ENCODE results near the gene EIF2S1. TPM values are rescaled to one million over a fixed set of nuclear protein-coding genes. Genes with fewer than 3 reads are reported as not detected.

The EIF2S1 gene
- total RNA-seq, 2 donors from 2014 or later: 53.1 to 63.6 TPM

- DNase-seq (ENCODE audit: low spot score): no peak
- intact Hi-C loops (cut with DNase I): no loop called here
- Histone ChIP-seq H3K36me3 (no peaks in the 10 kb centered on the region), H3K4me1 (replicated peaks) (no peaks in the 10 kb centered on the region), H3K27me3 (replicated peaks; ENCODE audit: insufficient read depth) (no peaks in the 10 kb centered on the region), H3K4me3 (no peak overlapping the region), H3K9me3 (no peaks in the 10 kb centered on the region), H3K27ac (no peak overlapping the region)
- TF ChIP-seq POLR2AphosphoS5 (IDR thresholded peaks at IDR 0.05) (no peak), POLR2A (IDR thresholded peaks at IDR 0.05) (no peak), CTCF (IDR thresholded peaks at IDR 0.05) (no peak)
- WGBS: 77% methylated on average over 12 of the region's 12 CpGs
These were observed 60.1 kb downstream of the EIF2S1 start for GRCh38 chr14:67420102-67420739.

- Histone ChIP-seq H3K27me3 (replicated peaks; ENCODE audit: insufficient read depth) (no peaks in the 10 kb centered on the region), H3K4me1 (replicated peaks) (no peaks in the 10 kb centered on the region), H3K4me3 (no peak overlapping the region), H3K9me3 (no peaks in the 10 kb centered on the region), H3K27ac (no peak overlapping the region), H3K36me3 (no peaks in the 10 kb centered on the region)
- 94% methylated on average over 11 of the region's 11 CpGs for WGBS
- intact Hi-C loops (cut with DNase I): no loop called here
- DNase-seq (ENCODE audit: low spot score): no peak
- TF ChIP-seq POLR2A (IDR thresholded peaks at IDR 0.05) (no peak), POLR2AphosphoS5 (IDR thresholded peaks at IDR 0.05) (no peak)
These were observed 61.5 kb downstream of the EIF2S1 start for GRCh38 chr14:67421356-67422224.

- Histone ChIP-seq H3K4me1 (replicated peaks) (no peaks in the 10 kb centered on the region), H3K27me3 (replicated peaks; ENCODE audit: insufficient read depth) (no peaks in the 10 kb centered on the region), H3K27ac (no peak overlapping the region), H3K36me3 (no peaks in the 10 kb centered on the region), H3K9me3 (no peaks in the 10 kb centered on the region), H3K4me3 (no peak overlapping the region)
- no peak for DNase-seq (ENCODE audit: low spot score)
- intact Hi-C loops (cut with DNase I): no loop called here
- no peak for TF ChIP-seq CTCF (IDR thresholded peaks at IDR 0.05)
- 80% methylated on average over 2 of the region's 2 CpGs for WGBS
These were observed 63.3 kb downstream of the EIF2S1 start for GRCh38 chr14:67423424-67423823.

- DNase-seq (ENCODE audit: low spot score): no peak
- intact Hi-C loops (cut with DNase I): no loop called here
- H3K9me3 ChIP-seq: no peaks in the 10 kb centered on the region
- no peak overlapping the region for H3K27ac ChIP-seq
- 51% methylated on average over 3 of the region's 3 CpGs for WGBS
- H3K27me3 ChIP-seq (replicated peaks; ENCODE audit: insufficient read depth): no peaks in the 10 kb centered on the region
- H3K4me1 ChIP-seq (replicated peaks): no peaks in the 10 kb centered on the region
- no peaks in the 10 kb centered on the region for H3K36me3 ChIP-seq
- no peak overlapping the region for H3K4me3 ChIP-seq
- TF ChIP-seq POLR2A (IDR thresholded peaks at IDR 0.05): no peak
- no peak for TF ChIP-seq CTCF (IDR thresholded peaks at IDR 0.05)
- TF ChIP-seq POLR2AphosphoS5 (IDR thresholded peaks at IDR 0.05): no peak
These were observed 64.4 kb downstream of the EIF2S1 start for GRCh38 chr14:67424539-67424938.

GRCh38 chr14:67425608-67426007, 65.5 kb downstream of the EIF2S1 start:
- DNase-seq (ENCODE audit: low spot score): no peak
- 86% methylated on average over 4 of the region's 4 CpGs for WGBS
- TF ChIP-seq POLR2AphosphoS5 (IDR thresholded peaks at IDR 0.05) (no peak), CTCF (IDR thresholded peaks at IDR 0.05) (no peak), POLR2A (IDR thresholded peaks at IDR 0.05) (no peak)
- Histone ChIP-seq H3K27ac (no peak overlapping the region), H3K36me3 (no peaks in the 10 kb centered on the region), H3K27me3 (replicated peaks; ENCODE audit: insufficient read depth) (no peaks in the 10 kb centered on the region), H3K4me1 (replicated peaks) (no peaks in the 10 kb centered on the region), H3K4me3 (no peak overlapping the region), H3K9me3 (no peaks in the 10 kb centered on the region)
- intact Hi-C loops (cut with DNase I): no loop called here
